Neural cell (in vitro differentiated cells): ENCODE data around the gene TACC2. TPM values are rescaled to one million over a fixed set of nuclear protein-coding genes. Genes with fewer than 3 reads are reported as not detected.

ENCODE experiments used
- H2AFZ ChIP-seq: fragments of 200-600, 300-800 bp; sonication (generic), shearing (Covaris generic); 2 replicates; pipeline ENCODE4 v1.6.0; 2014; ENCODE audit warnings: low read depth, mild to moderate bottlenecking, antibody characterized with exemption, low read length, moderate library complexity
- H3F3A ChIP-seq: fragments of 200-600 bp; shearing (Covaris generic); 2 replicates; pipeline ENCODE4 v1.6.1; 2016; ENCODE audit warnings: mild to moderate bottlenecking, moderate library complexity, mixed read lengths, antibody characterized with exemption, low read length; ENCODE audit not compliant: insufficient read depth, poor library complexity, severe bottlenecking
- H3K27ac ChIP-seq: fragments of 200-600, 300-800 bp; sonication (generic), shearing (Covaris generic); 2 replicates; pipeline ENCODE4 v1.5.1; 2014; ENCODE audit warnings: mild to moderate bottlenecking, low read length, moderate library complexity
- H3K27me3 ChIP-seq: fragments of 300-800, 200-600 bp; sonication (generic), shearing (Covaris generic); 2 replicates; pipeline ENCODE4 v1.6.0; 2014; ENCODE audit warnings: mild to moderate bottlenecking, low read depth, low read length, moderate library complexity; ENCODE audit not compliant: insufficient read depth
- H3K36me3 ChIP-seq: fragments of 300-800, 200-600 bp; sonication (generic), shearing (Covaris generic); 2 replicates; pipeline ENCODE4 v1.5.1; 2014; ENCODE audit warnings: mild to moderate bottlenecking, antibody characterized with exemption, low read length, moderate library complexity; ENCODE audit not compliant: insufficient read depth
- H3K4me2 ChIP-seq: fragments of 300-800, 200-600 bp; sonication (generic), shearing (Covaris generic); 2 replicates; pipeline ENCODE4 v1.6.0; 2014; ENCODE audit warnings: mild to moderate bottlenecking, low read length
- H3K4me3 ChIP-seq: fragments of 300-800, 200-600 bp; sonication (generic), shearing (Covaris generic); 2 replicates; pipeline ENCODE4 v1.5.1; 2014; ENCODE audit warnings: mild to moderate bottlenecking, low read length, moderate library complexity
- H3K79me2 ChIP-seq: fragments of 200-600 bp; shearing (Covaris generic); replicated peaks from 2 replicates; pipeline ENCODE4 v1.6.0; 2014; ENCODE audit warnings: mild to moderate bottlenecking, low read length, moderate library complexity; ENCODE audit not compliant: insufficient read depth
- H3K9ac ChIP-seq: fragments of 300-800, 200-600 bp; sonication (generic), shearing (Covaris generic); 2 replicates; pipeline ENCODE4 v1.6.1; 2016; ENCODE audit warnings: mild to moderate bottlenecking, low read length, mixed read lengths
- H3K9me2 ChIP-seq: fragments of 200-600 bp; shearing (Covaris generic); 2 replicates; pipeline ENCODE4 v1.6.1; 2016; ENCODE audit warnings: mild to moderate bottlenecking, low read length, mixed read lengths; ENCODE audit not compliant: insufficient read depth
- H3K9me3 ChIP-seq: fragments of 200-600, 300-800 bp; sonication (generic), shearing (Covaris generic); 2 replicates; pipeline ENCODE4 v1.6.1; 2016; ENCODE audit warnings: mild to moderate bottlenecking, mixed run types, low read length, moderate library complexity, mixed read lengths
- H4K20me1 ChIP-seq: fragments of 200-600 bp; shearing (Covaris generic); 2 replicates; pipeline ENCODE4 v1.6.1; 2016; ENCODE audit warnings: mild to moderate bottlenecking, mixed run types; ENCODE audit not compliant: insufficient read depth
- CTCF ChIP-seq: fragments of 450-650 bp; IDR thresholded peaks from 2 replicates; pipeline ENCODE4 v1.5.1; 2014; ENCODE audit warnings: antibody characterized with exemption, mild to moderate bottlenecking, moderate library complexity; ENCODE audit not compliant: poor library complexity, severe bottlenecking
- EP300 ChIP-seq: fragments of 450-650 bp; conservative IDR thresholded peaks from 2 replicates; pipeline ENCODE4 v1.6.1; 2014; ENCODE audit warnings: antibody characterized with exemption, mild to moderate bottlenecking, moderate library complexity; ENCODE audit not compliant: poor library complexity, severe bottlenecking
- EZH2 ChIP-seq: fragments of 200-600, 300-800 bp; shearing (Covaris generic), sonication (generic); IDR thresholded peaks from 2 replicates; pipeline ENCODE4 v1.6.1; 2014; ENCODE audit warnings: antibody characterized with exemption, low read length, borderline replicate concordance, mild to moderate bottlenecking; ENCODE audit not compliant: insufficient read depth, poor library complexity, severe bottlenecking
- MXI1 ChIP-seq: fragments of 450-650 bp; conservative IDR thresholded peaks from 2 replicates; pipeline ENCODE4 v1.6.1; 2014; ENCODE audit warnings: antibody characterized with exemption, mild to moderate bottlenecking; ENCODE audit not compliant: poor library complexity, severe bottlenecking
- POLR2AphosphoS5 ChIP-seq: IDR thresholded peaks from 2 replicates; pipeline ENCODE4 v1.6.1; 2012
- RAD21 ChIP-seq: fragments of 450-650 bp; conservative IDR thresholded peaks from 2 replicates; pipeline ENCODE4 v1.6.1; 2014; ENCODE audit warnings: antibody characterized with exemption, mild to moderate bottlenecking, moderate library complexity
- REST ChIP-seq: IDR thresholded peaks from 2 replicates; pipeline ENCODE4 v1.6.1; 2012; ENCODE audit warnings: borderline replicate concordance
- SMC3 ChIP-seq: fragments of 450-650 bp; conservative IDR thresholded peaks from 2 replicates; pipeline ENCODE4 v1.6.1; 2014; ENCODE audit warnings: antibody characterized with exemption, mild to moderate bottlenecking, moderate library complexity; ENCODE audit not compliant: poor library complexity
- TAF1 ChIP-seq: IDR thresholded peaks from 2 replicates; pipeline ENCODE4 v1.6.1; 2012; ENCODE audit warnings: low read depth
- polyA plus RNA-seq: library from polyadenylated mRNA; depleted of rRNA; stranded (reverse); fragments of >200 nt; gene quantifications from 2 replicates; pipeline ENCODE4 v1.2.3, GENCODE V29; 2014

The TACC2 gene
- polyA plus RNA-seq, 1 donor from 2014 or later = 17.6 TPM

GRCh38 chr10:122077311-122077875 lies 88.4 kb downstream of the TACC2 start:
- Histone ChIP-seq H3F3A (no peaks in the 10 kb centered on the region), H3K4me2 (no peak overlapping the region), H3K9ac (no peak overlapping the region), H3K79me2 (no peaks in the 10 kb centered on the region), H3K9me3 (no peaks in the 10 kb centered on the region), H4K20me1 (no peaks in the 10 kb centered on the region), H3K9me2 (no peaks in the 10 kb centered on the region), H3K27ac (no peak overlapping the region), H3K27me3 (no peaks in the 10 kb centered on the region), H2AFZ (no peak overlapping the region), H3K4me3 (no peak overlapping the region), H3K36me3 (no peaks in the 10 kb centered on the region)
- TF ChIP-seq SMC3 = no peak
- no peak for TF ChIP-seq RAD21
- TF ChIP-seq EP300 = no peak
- no peak for TF ChIP-seq MXI1
- TF ChIP-seq TAF1 = no peak
- no peak for TF ChIP-seq REST
- TF ChIP-seq POLR2AphosphoS5 = no peak
- no peak for TF ChIP-seq CTCF
- no peak for TF ChIP-seq EZH2

GRCh38 chr10:122078326-122078725 lies 89.4 kb downstream of the TACC2 start:
- Histone ChIP-seq H3K9ac (no peak overlapping the region), H3K36me3 (no peaks in the 10 kb centered on the region), H2AFZ (no peak overlapping the region)

More at GRCh38 chr10:122078326-122078725, 89.4 kb downstream of the TACC2 start:
- Histone ChIP-seq H3F3A (no peaks in the 10 kb centered on the region), H3K9me3 (no peaks in the 10 kb centered on the region), H3K27me3 (no peaks in the 10 kb centered on the region), H3K4me3 (no peak overlapping the region), H3K9me2 (no peaks in the 10 kb centered on the region), H4K20me1 (no peaks in the 10 kb centered on the region), H3K79me2 (no peaks in the 10 kb centered on the region), H3K27ac (no peak overlapping the region), H3K4me2 (no peak overlapping the region)
- TF ChIP-seq REST (no peak), TAF1 (no peak), MXI1 (no peak), EZH2 (no peak), SMC3 (no peak), EP300 (no peak), CTCF (no peak), RAD21 (no peak), POLR2AphosphoS5 (no peak)
